WI38 (cell line): ENCODE data around the gene FAM117B.

Experiments
- H3K4me3 ChIP-seq: 2 replicates; pipeline ENCODE4 v1.5.1; 2011; ENCODE audit warnings: low read depth, mild to moderate bottlenecking, control low read depth, low read length
- TF ChIP-seq, protein P1 (sequence below): IDR thresholded peaks from 2 replicates; pipeline ENCODE4 v1.5.1; 2012; ENCODE audit warnings: low read depth, mild to moderate bottlenecking, control low read depth, low read length

Gene FAM117B

DNA sequence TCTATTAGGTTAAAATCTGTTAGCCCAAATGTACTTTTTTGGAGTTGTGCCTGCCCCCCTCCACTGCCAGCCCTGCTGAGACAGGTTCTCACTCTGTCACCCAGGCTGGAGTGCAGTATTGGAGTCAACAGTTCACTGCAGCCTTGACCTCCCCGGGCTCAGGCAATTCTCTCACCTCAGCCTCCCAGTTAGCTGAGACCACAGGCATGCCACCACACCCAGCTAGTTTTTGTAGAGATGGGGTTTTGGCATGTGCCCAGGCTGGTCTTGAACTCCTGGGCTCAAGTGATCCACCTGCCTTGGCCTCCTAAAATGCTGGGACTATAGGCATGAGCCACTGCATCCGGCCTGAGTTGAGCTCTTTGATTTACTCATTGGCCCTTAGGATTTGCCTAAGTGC, 126.1 kb downstream of the FAM117B start:
- no peak overlapping the region for H3K4me3 ChIP-seq
- TF ChIP-seq, protein P1, sequence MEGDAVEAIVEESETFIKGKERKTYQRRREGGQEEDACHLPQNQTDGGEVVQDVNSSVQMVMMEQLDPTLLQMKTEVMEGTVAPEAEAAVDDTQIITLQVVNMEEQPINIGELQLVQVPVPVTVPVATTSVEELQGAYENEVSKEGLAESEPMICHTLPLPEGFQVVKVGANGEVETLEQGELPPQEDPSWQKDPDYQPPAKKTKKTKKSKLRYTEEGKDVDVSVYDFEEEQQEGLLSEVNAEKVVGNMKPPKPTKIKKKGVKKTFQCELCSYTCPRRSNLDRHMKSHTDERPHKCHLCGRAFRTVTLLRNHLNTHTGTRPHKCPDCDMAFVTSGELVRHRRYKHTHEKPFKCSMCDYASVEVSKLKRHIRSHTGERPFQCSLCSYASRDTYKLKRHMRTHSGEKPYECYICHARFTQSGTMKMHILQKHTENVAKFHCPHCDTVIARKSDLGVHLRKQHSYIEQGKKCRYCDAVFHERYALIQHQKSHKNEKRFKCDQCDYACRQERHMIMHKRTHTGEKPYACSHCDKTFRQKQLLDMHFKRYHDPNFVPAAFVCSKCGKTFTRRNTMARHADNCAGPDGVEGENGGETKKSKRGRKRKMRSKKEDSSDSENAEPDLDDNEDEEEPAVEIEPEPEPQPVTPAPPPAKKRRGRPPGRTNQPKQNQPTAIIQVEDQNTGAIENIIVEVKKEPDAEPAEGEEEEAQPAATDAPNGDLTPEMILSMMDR, result no peak

DNA sequence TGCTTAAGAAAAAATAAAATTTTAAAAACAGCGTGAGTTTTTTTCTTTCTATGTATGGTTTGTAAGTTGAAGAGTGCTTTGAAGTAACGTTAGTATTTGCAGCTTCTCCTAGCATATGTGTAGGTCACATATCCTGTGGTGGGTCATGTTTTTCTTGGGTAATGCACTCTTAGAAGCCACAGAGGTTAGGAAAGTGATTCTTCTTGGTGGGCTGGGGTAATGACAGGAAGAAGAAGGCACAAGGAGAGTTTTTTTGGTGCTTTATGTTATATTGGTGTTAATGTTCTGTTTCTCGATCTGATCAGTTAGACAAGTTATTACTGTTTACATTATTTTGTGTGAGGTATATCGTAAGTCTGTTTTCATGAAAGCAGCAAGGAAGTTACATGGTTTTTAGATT, 127.8 kb downstream of the FAM117B start:
- no peak overlapping the region for H3K4me3 ChIP-seq
- TF ChIP-seq, protein P1, result no peak

DNA sequence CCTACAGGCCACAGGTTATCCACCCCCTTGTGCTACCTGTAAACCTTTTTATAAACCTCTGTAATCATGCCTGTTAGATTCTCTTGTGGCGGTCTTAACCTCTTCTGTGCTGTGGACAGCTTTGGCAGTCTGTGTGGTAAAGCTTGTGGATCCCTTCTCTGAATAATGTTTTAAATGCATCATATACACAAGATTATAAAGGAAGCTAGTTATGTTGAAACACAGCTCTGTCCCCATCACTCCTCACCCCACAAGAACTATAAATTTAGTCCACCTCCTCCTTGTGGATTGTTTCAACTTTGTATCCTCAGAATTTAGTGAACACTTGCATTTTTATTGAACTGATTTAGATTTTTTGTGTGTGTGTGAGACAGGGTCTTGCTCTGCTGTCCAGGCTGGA, 129.1 kb downstream of the FAM117B start:
- TF ChIP-seq, protein P1, result no peak
- H3K4me3 ChIP-seq, result no peak overlapping the region

DNA sequence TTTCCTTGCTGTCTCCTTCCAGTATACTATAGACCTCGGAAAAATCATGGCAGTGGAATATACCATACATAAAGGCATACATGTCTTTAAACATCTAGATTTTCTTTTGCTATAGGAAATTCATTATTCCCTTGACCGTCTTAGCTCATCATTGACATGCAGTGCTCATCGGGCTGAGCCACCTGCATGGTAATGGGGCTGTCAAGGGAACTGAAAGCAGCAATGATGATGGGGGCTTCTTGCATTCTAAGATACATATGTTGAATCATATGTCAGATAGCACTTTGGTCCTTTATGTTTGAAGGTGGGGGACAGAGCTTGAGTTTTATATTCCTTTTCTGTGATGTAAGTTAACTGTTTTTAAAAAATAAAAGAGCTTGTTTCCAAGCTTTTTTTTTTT, 130.2 kb downstream of the FAM117B start:
- TF ChIP-seq, protein P1, result no peak
- H3K4me3 ChIP-seq, result no peak overlapping the region

DNA sequence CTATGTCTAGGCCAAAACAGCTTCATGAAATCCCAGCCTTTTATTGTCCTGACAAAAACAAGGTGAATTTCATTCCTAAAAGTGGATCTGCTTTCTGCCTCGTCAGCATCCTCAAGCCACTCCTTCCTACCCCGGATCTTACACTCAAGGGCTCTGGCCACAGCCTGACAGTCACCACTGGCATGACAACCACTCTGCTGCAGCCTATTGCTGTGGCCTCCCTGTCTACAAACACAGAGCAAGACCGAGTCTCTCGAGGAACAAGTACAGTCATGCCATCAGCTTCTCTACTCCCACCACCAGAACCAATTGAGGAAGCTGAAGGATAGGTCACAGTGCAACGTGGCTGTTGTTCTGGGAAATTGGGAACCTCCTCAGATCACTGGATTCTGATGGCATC, 130.7 kb downstream of the FAM117B start:
- TF ChIP-seq, protein P1, result no peak
- no peak overlapping the region for H3K4me3 ChIP-seq

DNA sequence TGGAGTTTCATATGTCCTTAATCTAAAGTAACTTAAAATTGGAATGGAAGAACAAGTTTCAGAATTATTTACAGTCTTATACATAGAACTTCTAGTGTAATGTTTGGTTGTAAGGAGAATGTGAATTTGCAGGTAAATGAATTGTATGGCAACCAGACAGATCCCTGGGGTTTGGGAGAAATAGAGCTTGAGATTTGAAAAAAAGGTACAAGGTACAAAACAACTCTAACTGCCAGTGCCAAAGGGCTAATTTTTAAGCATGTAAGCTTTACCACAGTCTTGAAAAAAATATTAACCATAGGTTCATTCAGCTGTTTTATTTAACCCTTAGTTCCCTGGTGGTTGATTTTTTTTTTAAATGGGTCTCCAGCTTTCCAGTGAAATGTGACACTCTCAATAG, 133.5 kb downstream of the FAM117B start:
- TF ChIP-seq, protein P1, result no peak
- no peak overlapping the region for H3K4me3 ChIP-seq

DNA sequence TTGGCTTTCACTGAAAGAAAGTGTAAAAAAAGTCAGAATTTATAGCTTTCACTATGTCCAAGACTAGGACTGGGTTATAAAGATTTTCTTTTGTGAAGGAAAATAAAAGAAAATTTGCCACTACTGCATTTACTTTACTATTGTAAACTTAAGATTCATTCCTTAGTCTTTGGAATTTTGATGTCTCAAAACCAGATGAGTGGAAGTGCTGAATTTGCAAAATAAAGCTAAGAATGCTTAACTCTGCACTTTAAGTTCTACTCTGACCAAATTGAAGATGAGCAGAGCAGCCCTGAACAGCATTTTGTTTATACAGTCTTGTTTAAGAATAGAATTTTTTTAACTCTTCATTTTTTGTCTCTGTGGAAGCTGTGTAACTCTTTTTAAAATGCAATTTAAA, 134.4 kb downstream of the FAM117B start:
- TF ChIP-seq, protein P1, result no peak
- H3K4me3 ChIP-seq, result no peak overlapping the region

DNA sequence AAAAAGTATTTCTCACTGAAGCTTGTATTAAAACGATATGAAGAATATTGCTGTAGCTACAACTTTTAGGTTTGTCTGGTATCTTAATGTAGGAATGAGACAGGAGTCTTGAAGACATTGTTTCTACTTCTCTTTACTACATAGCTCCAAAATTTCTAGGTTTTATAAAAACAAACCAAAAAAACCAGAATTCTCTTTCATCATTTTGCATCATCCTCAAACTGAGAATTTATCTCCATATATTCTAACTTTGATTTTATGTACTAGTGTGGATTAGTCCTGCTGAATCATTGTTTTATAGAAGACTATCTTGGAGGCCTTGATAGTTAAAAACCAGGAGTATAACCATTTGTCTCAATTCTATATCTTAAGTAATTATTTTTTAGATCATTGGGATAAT, 136.6 kb downstream of the FAM117B start:
- TF ChIP-seq, protein P1, result no peak

More for the DNA sequence above, 136.6 kb downstream of the FAM117B start:
- no peak overlapping the region for H3K4me3 ChIP-seq
